Endothelial cell of umbilical vein (primary cell): Measurements from ENCODE around the gene LYPD5. TPM values are rescaled to one million over a fixed set of nuclear protein-coding genes. Genes with fewer than 3 reads are reported as not detected.

Experiments
- BruUV-seq: library from RNA; stranded (reverse); fragments of 400-500 nt; replicated peaks from 2 replicates; lab custom pipeline; 2021; lab: Mats Ljungman, UMichigan
- CTCF ChIA-PET: fragments of 300-600, 350-600 bp; sonication (Branson Sonifier 250); formaldehyde crosslinking; loops from one replicate; lab custom pipeline; 2021; ENCODE audit warnings: antibody characterized with exemption, inconsistent platforms; lab: Charles Lee
- POLR2A ChIA-PET: fragments of 300-600, 350-600 bp; sonication (Branson Sonifier 250); formaldehyde crosslinking; loops from one replicate; lab custom pipeline; 2021; ENCODE audit warnings: antibody characterized with exemption, inconsistent platforms; lab: Charles Lee
- DNase-seq: peaks from one replicate; pipeline ENCODE4 v3.0.0-alpha.2; 2011; ENCODE audit warnings: low read depth, low spot score
- FAIRE-seq: peaks from 2 replicates; lab custom pipeline; 2011; peaks lifted over from hg19 to GRCh38; lab: Jason Lieb, UNC
- H2AFZ ChIP-seq: 2 replicates; pipeline ENCODE4 v1.6.0; 2012; ENCODE audit warnings: low read depth, low read length, control low read depth, inconsistent platforms
- H3K27ac ChIP-seq: 2 replicates; pipeline ENCODE4 v1.5.1; 2011; ENCODE audit warnings: low read depth, mild to moderate bottlenecking, control low read depth, low read length, moderate library complexity; ENCODE audit not compliant: insufficient read depth
- H3K27me3 ChIP-seq, 2 experiments: 2 replicates each; pipeline versions ENCODE4 v1.6.0 to v1.6.1; 2011; ENCODE audit warnings: low read length in 2 of 2, mixed read lengths in 1 of 2; ENCODE audit not compliant: control insufficient read depth in 2 of 2, insufficient read depth in 2 of 2
- H3K36me3 ChIP-seq, 2 experiments: 2 replicates in 1 of 2; 3 replicates in 1 of 2; pipeline ENCODE4 v1.5.1; 2011; ENCODE audit warnings: low read length in 2 of 2, mild to moderate bottlenecking in 1 of 2, moderate library complexity in 1 of 2; ENCODE audit not compliant: control insufficient read depth in 2 of 2, insufficient read depth in 2 of 2; ENCODE audit errors: extremely low read depth in 1 of 2
- H3K4me1 ChIP-seq: 3 replicates; pipeline ENCODE4 v1.5.1; 2011; ENCODE audit warnings: mild to moderate bottlenecking, low read length; ENCODE audit not compliant: control insufficient read depth, insufficient read depth; ENCODE audit errors: extremely low read depth
- H3K4me2 ChIP-seq: 2 replicates; pipeline ENCODE4 v1.6.1; 2011; ENCODE audit warnings: low read length, control low read depth, mixed read lengths; ENCODE audit not compliant: insufficient read depth
- H3K4me3 ChIP-seq, 3 experiments: fragments of 200-600 bp in 1 of 3; sonication (generic), shearing (Covaris generic) in 1 of 3; replicated peaks in 1 of 3; 2 replicates each; pipeline ENCODE4 v1.5.1; 2011 to 2016; ENCODE audit warnings: control low read depth in 3 of 3, low read length in 3 of 3, mild to moderate bottlenecking in 2 of 3, inconsistent platforms in 1 of 3, low read depth in 1 of 3, moderate library complexity in 1 of 3; ENCODE audit not compliant: insufficient read depth in 1 of 3
- H3K79me2 ChIP-seq: 2 replicates; pipeline ENCODE4 v1.6.0; 2012; ENCODE audit warnings: low read length, inconsistent platforms; ENCODE audit not compliant: control insufficient read depth, insufficient read depth
- H3K9ac ChIP-seq: replicated peaks from 2 replicates; pipeline ENCODE3; 2011; ENCODE audit warnings: low read length, control low read depth; ENCODE audit not compliant: insufficient read depth; ENCODE audit errors: extremely low read depth
- H3K9me1 ChIP-seq: replicated peaks from 3 replicates; pipeline ENCODE4 v1.6.0; 2011; ENCODE audit warnings: mild to moderate bottlenecking, low read length; ENCODE audit not compliant: control insufficient read depth, insufficient read depth; ENCODE audit errors: extremely low read depth
- H3K9me3 ChIP-seq: replicated peaks from 2 replicates; pipeline ENCODE4 v1.5.1; 2012; ENCODE audit warnings: low read length, inconsistent platforms; ENCODE audit not compliant: control insufficient read depth, insufficient read depth
- H4K20me1 ChIP-seq: replicated peaks from 2 replicates; pipeline ENCODE3; 2011; ENCODE audit warnings: mild to moderate bottlenecking, low read length; ENCODE audit not compliant: control insufficient read depth, insufficient read depth; ENCODE audit errors: extremely low read depth
- CTCF ChIP-seq, 2 donors: IDR thresholded peaks; 1 replicate in 1 of 2; 2 replicates in 1 of 2; pipeline ENCODE4 v1.5.1; 2011; ENCODE audit warnings: low read length in 2 of 2, mild to moderate bottlenecking in 2 of 2, moderate library complexity in 2 of 2, control low read depth in 1 of 2, inconsistent platforms in 1 of 2, low read depth in 1 of 2; ENCODE audit not compliant: insufficient read depth in 1 of 2; ENCODE audit errors: extremely low read depth in 1 of 2
- EZH2 ChIP-seq: IDR thresholded peaks from 2 replicates; pipeline ENCODE4 v1.6.1; 2012; ENCODE audit warnings: borderline replicate concordance, low read depth, mild to moderate bottlenecking, moderate library complexity, low read length, inconsistent platforms; ENCODE audit not compliant: severe bottlenecking
- FOS ChIP-seq: IDR thresholded peaks from 2 replicates; pipeline ENCODE4 v1.6.1; 2011; ENCODE audit warnings: mild to moderate bottlenecking, low read length, moderate library complexity, borderline replicate concordance; ENCODE audit not compliant: insufficient read depth
- GATA2 ChIP-seq: IDR thresholded peaks from 2 replicates; pipeline ENCODE4 v1.7.0; 2011; ENCODE audit warnings: low read depth, mild to moderate bottlenecking, moderate library complexity, mixed read lengths, low read length; ENCODE audit not compliant: insufficient read length, insufficient read depth
- JUN ChIP-seq: IDR thresholded peaks from 2 replicates; pipeline ENCODE4 v1.6.1; 2011; ENCODE audit warnings: borderline replicate concordance, low read depth; ENCODE audit not compliant: insufficient read length, insufficient read depth
- MAX ChIP-seq: IDR thresholded peaks from 2 replicates; pipeline ENCODE4 v1.6.1; 2011; ENCODE audit not compliant: insufficient read depth, insufficient read length
- MYC ChIP-seq: IDR thresholded peaks from one replicate; pipeline ENCODE4 v1.6.1; 2011; ENCODE audit warnings: mild to moderate bottlenecking, low read depth, low read length
- POLR2A ChIP-seq: IDR thresholded peaks from 2 replicates; pipeline ENCODE4 v1.6.1; 2012; ENCODE audit warnings: low read depth, mild to moderate bottlenecking, control low read depth, low read length
- POLR2AphosphoS5 ChIP-seq: IDR thresholded peaks from 2 replicates; pipeline ENCODE4 v1.6.1; 2012; ENCODE audit warnings: low read depth, mild to moderate bottlenecking, control low read depth, low read length, moderate library complexity; ENCODE audit not compliant: insufficient read depth
- dilution Hi-C: fragments of 300-500 bp; cut with MboI; formaldehyde crosslinking; loops from one replicate; pipeline ENCODE4 v1.15.0; 2019; ENCODE audit warnings: low sequenced_read_pairs; ENCODE audit not compliant: extremely low pct_ligation_motif_present
- intact Hi-C: fragments of 100-400 bp; cut with micrococcal nuclease; formaldehyde crosslinking; loops from one replicate; pipeline ENCODE4 v1.10.0; 2022
- polyA plus RNA-seq, 4 experiments: library from polyadenylated mRNA; depleted of rRNA in 3 of 4; stranded (reverse) in 3 of 4; unstranded in 1 of 4; fragments of >200 nt; gene quantifications; 2 replicates each; pipeline versions ENCODE4 v1.2.1 to v1.2.3, GENCODE V29; 2011 to 2012; ENCODE audit warnings: missing spikeins in 1 of 4
- total RNA-seq: library from RNA; stranded (reverse); gene quantifications from 2 replicates; pipeline ENCODE4 v1.2.3, GENCODE V29; 2021

Gene LYPD5
- total and polyA plus RNA-seq, 2 donors (not counting 3 experiments of a cell fraction or from before 2014, with no cell fraction given), result 0.28 TPM; not detected in 1

GRCh38 chr19:43749898-43750297 is 52.3 kb downstream of the LYPD5 start:
- Histone ChIP-seq H2AFZ (no peak overlapping the region), H3K4me3 (no peak overlapping the region), H3K4me1 (peaks cover 19% of the 10 kb centered on the region), H3K4me2 (no peak overlapping the region), H3K36me3 (peaks cover 27 to 38% of the 10 kb centered on the region in 2 experiments), H3K9ac (no peak overlapping the region), H4K20me1 (no peaks in the 10 kb centered on the region), H3K27me3 (no peaks in the 10 kb centered on the region), H3K79me2 (peaks cover 25% of the 10 kb centered on the region), H3K9me3 (no peaks in the 10 kb centered on the region), H3K9me1 (no peaks in the 10 kb centered on the region), H3K27ac (no peak overlapping the region)
- no peak for FAIRE-seq
- POLR2A ChIA-PET, result no interaction called here
- no peak for DNase-seq
- TF ChIP-seq POLR2AphosphoS5 (no peak), MAX (no peak), EZH2 (no peak), CTCF (IDR thresholded peaks at IDR 0.05; ENCODE audit: extremely low read depth in 1 of 2, insufficient read depth in 1 of 2, low read depth in 1 of 2, low read length in 2 of 2) (no peak), POLR2A (no peak), MYC (no peak), FOS (no peak), GATA2 (no peak), JUN (no peak)
- no TSS peak for BruUV-seq
- dilution Hi-C loops (no loop called here), intact Hi-C loops (loop anchor here (10.0 kb wide), 1 partner anchor 365 kb away; the partner anchor contains the start of gene ZNF225)
- CTCF ChIA-PET, result interaction anchor here (1.5 kb wide), 1 partner anchor 25 kb away, joined by 5 read pairs; no protein-coding TSS in a partner anchor
